ENCODE measurements around the gene CEBPA. TPM values are rescaled to one million over a fixed set of nuclear protein-coding genes. Genes with fewer than 3 reads are reported as not detected.

The CEBPA gene
- total RNA-seq, 1 experiment from 2014 or later, result 3.2 TPM

- TF ChIP-seq CTCF (conservative IDR thresholded peaks at IDR 0.05), result no peak
- no peaks in the 10 kb centered on the region for H3K9me3 ChIP-seq (ENCODE audit: control insufficient read depth, low read depth, low read length)
- no peak overlapping the region for H3K9ac ChIP-seq (ENCODE audit: extremely low read depth, insufficient read length, low read length)
- no peak overlapping the region for H2BK120ac ChIP-seq (ENCODE audit: low read depth, low read length, poor library complexity, severe bottlenecking)
- no peak overlapping the region for H3K18ac ChIP-seq (ENCODE audit: insufficient read length, low read depth, low read length)
- no peaks in the 10 kb centered on the region for H3K79me1 ChIP-seq (ENCODE audit: insufficient read depth, low read depth, low read length, poor library complexity, severe bottlenecking)
- no peak overlapping the region for H3K56ac ChIP-seq (ENCODE audit: insufficient read length, low read depth, low read length)
- H3K27ac ChIP-seq (ENCODE audit: insufficient read length, low read depth, low read length), result no peak overlapping the region
- H3K4ac ChIP-seq (ENCODE audit: low read depth, low read length), result no peak overlapping the region
- Mint-ChIP-seq H3K27me3 (ENCODE audit: low read depth) (peaks cover 4% of the 10 kb centered on the region), H3K4me3 (no peak overlapping the region), H3K4me1 (peaks cover 0 to 2% of the 10 kb centered on the region in 2 experiments; a peak in 2 of 4 replicates), H3K36me3 (ENCODE audit: insufficient read depth in 1 of 3, low read depth in 3 of 3) (no peaks in the 10 kb centered on the region), H3K27ac (no peak overlapping the region; a peak in 1 of 7 replicates), H3K9me3 (no peaks in the 10 kb centered on the region)
- H3K14ac ChIP-seq (ENCODE audit: insufficient read depth, low read length), result no peak overlapping the region
- H3K4me2 ChIP-seq (ENCODE audit: insufficient read depth, insufficient read length, low read length), result no peak overlapping the region
- no peaks in the 10 kb centered on the region for H3K79me2 ChIP-seq (ENCODE audit: insufficient read depth, low read length)
- no peak overlapping the region for H2AK5ac ChIP-seq (ENCODE audit: insufficient read length, low read length)
- no peak overlapping the region for H4K8ac ChIP-seq (replicated peaks; ENCODE audit: insufficient read length, low read depth, low read length)
- no CpG with 5 or more reads among the region's 3 CpGs for WGBS (ENCODE audit: extremely low coverage, insufficient read length, low lambda C conversion rate)
- H3K27me3 ChIP-seq (ENCODE audit: insufficient read depth, low read length), result no peaks in the 10 kb centered on the region
- no peak overlapping the region for H2BK20ac ChIP-seq (ENCODE audit: low read depth, low read length, poor library complexity, severe bottlenecking)
- DNase-seq, result no peak
- H2AFZ ChIP-seq (ENCODE audit: low read length), result no peak overlapping the region
- H2BK5ac ChIP-seq (ENCODE audit: insufficient read length, low read length), result no peak overlapping the region
- H3K4me1 ChIP-seq (ENCODE audit: insufficient read depth, low read length), result no peaks in the 10 kb centered on the region
- H3T11ph ChIP-seq (ENCODE audit: low read length), result no peak overlapping the region
- H4K20me1 ChIP-seq (ENCODE audit: control insufficient read depth, insufficient read depth, insufficient read length), result no peaks in the 10 kb centered on the region
- no peak overlapping the region for H2BK15ac ChIP-seq (ENCODE audit: low read depth, low read length)
- no peak overlapping the region for H3K23ac ChIP-seq (ENCODE audit: insufficient read length, low read depth, low read length)
- no peak overlapping the region for H2BK12ac ChIP-seq (ENCODE audit: insufficient read length, low read depth, low read length)
- no peak overlapping the region for H4K5ac ChIP-seq (ENCODE audit: insufficient read length, low read depth, low read length)
- H4K91ac ChIP-seq (ENCODE audit: insufficient read length, low read depth, low read length), result no peak overlapping the region
- no peaks in the 10 kb centered on the region for H3K23me2 ChIP-seq (ENCODE audit: insufficient read length, low read depth, low read length, poor library complexity, severe bottlenecking)
These were observed 31.9 kb upstream of the CEBPA start for GRCh38 chr19:33334271-33334670.

Data from H9 (cell line).